Neural cell (in vitro differentiated cells): Measurements from ENCODE around the gene RELA. TPM values are rescaled to one million over a fixed set of nuclear protein-coding genes. Genes with fewer than 3 reads are reported as not detected.

Experiments
- H2AFZ ChIP-seq: fragments of 200-600, 300-800 bp; sonication (generic), shearing (Covaris generic); 2 replicates; pipeline ENCODE4 v1.6.0; 2014; ENCODE audit warnings: low read depth, mild to moderate bottlenecking, antibody characterized with exemption, low read length, moderate library complexity
- H3F3A ChIP-seq: fragments of 200-600 bp; shearing (Covaris generic); 2 replicates; pipeline ENCODE4 v1.6.1; 2016; ENCODE audit warnings: mild to moderate bottlenecking, moderate library complexity, mixed read lengths, antibody characterized with exemption, low read length; ENCODE audit not compliant: insufficient read depth, poor library complexity, severe bottlenecking
- H3K27ac ChIP-seq: fragments of 200-600, 300-800 bp; sonication (generic), shearing (Covaris generic); 2 replicates; pipeline ENCODE4 v1.5.1; 2014; ENCODE audit warnings: mild to moderate bottlenecking, low read length, moderate library complexity
- H3K27me3 ChIP-seq: fragments of 300-800, 200-600 bp; sonication (generic), shearing (Covaris generic); 2 replicates; pipeline ENCODE4 v1.6.0; 2014; ENCODE audit warnings: mild to moderate bottlenecking, low read depth, low read length, moderate library complexity; ENCODE audit not compliant: insufficient read depth
- H3K36me3 ChIP-seq: fragments of 300-800, 200-600 bp; sonication (generic), shearing (Covaris generic); 2 replicates; pipeline ENCODE4 v1.5.1; 2014; ENCODE audit warnings: mild to moderate bottlenecking, antibody characterized with exemption, low read length, moderate library complexity; ENCODE audit not compliant: insufficient read depth
- H3K4me2 ChIP-seq: fragments of 300-800, 200-600 bp; sonication (generic), shearing (Covaris generic); 2 replicates; pipeline ENCODE4 v1.6.0; 2014; ENCODE audit warnings: mild to moderate bottlenecking, low read length
- H3K4me3 ChIP-seq: fragments of 300-800, 200-600 bp; sonication (generic), shearing (Covaris generic); 2 replicates; pipeline ENCODE4 v1.5.1; 2014; ENCODE audit warnings: mild to moderate bottlenecking, low read length, moderate library complexity
- H3K79me2 ChIP-seq: fragments of 200-600 bp; shearing (Covaris generic); replicated peaks from 2 replicates; pipeline ENCODE4 v1.6.0; 2014; ENCODE audit warnings: mild to moderate bottlenecking, low read length, moderate library complexity; ENCODE audit not compliant: insufficient read depth
- H3K9ac ChIP-seq: fragments of 300-800, 200-600 bp; sonication (generic), shearing (Covaris generic); 2 replicates; pipeline ENCODE4 v1.6.1; 2016; ENCODE audit warnings: mild to moderate bottlenecking, low read length, mixed read lengths
- H3K9me2 ChIP-seq: fragments of 200-600 bp; shearing (Covaris generic); 2 replicates; pipeline ENCODE4 v1.6.1; 2016; ENCODE audit warnings: mild to moderate bottlenecking, low read length, mixed read lengths; ENCODE audit not compliant: insufficient read depth
- H3K9me3 ChIP-seq: fragments of 200-600, 300-800 bp; sonication (generic), shearing (Covaris generic); 2 replicates; pipeline ENCODE4 v1.6.1; 2016; ENCODE audit warnings: mild to moderate bottlenecking, mixed run types, low read length, moderate library complexity, mixed read lengths
- H4K20me1 ChIP-seq: fragments of 200-600 bp; shearing (Covaris generic); 2 replicates; pipeline ENCODE4 v1.6.1; 2016; ENCODE audit warnings: mild to moderate bottlenecking, mixed run types; ENCODE audit not compliant: insufficient read depth
- CTCF ChIP-seq: fragments of 450-650 bp; IDR thresholded peaks from 2 replicates; pipeline ENCODE4 v1.5.1; 2014; ENCODE audit warnings: antibody characterized with exemption, mild to moderate bottlenecking, moderate library complexity; ENCODE audit not compliant: poor library complexity, severe bottlenecking
- EP300 ChIP-seq: fragments of 450-650 bp; conservative IDR thresholded peaks from 2 replicates; pipeline ENCODE4 v1.6.1; 2014; ENCODE audit warnings: antibody characterized with exemption, mild to moderate bottlenecking, moderate library complexity; ENCODE audit not compliant: poor library complexity, severe bottlenecking
- EZH2 ChIP-seq: fragments of 200-600, 300-800 bp; shearing (Covaris generic), sonication (generic); IDR thresholded peaks from 2 replicates; pipeline ENCODE4 v1.6.1; 2014; ENCODE audit warnings: antibody characterized with exemption, low read length, borderline replicate concordance, mild to moderate bottlenecking; ENCODE audit not compliant: insufficient read depth, poor library complexity, severe bottlenecking
- MXI1 ChIP-seq: fragments of 450-650 bp; conservative IDR thresholded peaks from 2 replicates; pipeline ENCODE4 v1.6.1; 2014; ENCODE audit warnings: antibody characterized with exemption, mild to moderate bottlenecking; ENCODE audit not compliant: poor library complexity, severe bottlenecking
- POLR2AphosphoS5 ChIP-seq: IDR thresholded peaks from 2 replicates; pipeline ENCODE4 v1.6.1; 2012
- RAD21 ChIP-seq: fragments of 450-650 bp; conservative IDR thresholded peaks from 2 replicates; pipeline ENCODE4 v1.6.1; 2014; ENCODE audit warnings: antibody characterized with exemption, mild to moderate bottlenecking, moderate library complexity
- REST ChIP-seq: IDR thresholded peaks from 2 replicates; pipeline ENCODE4 v1.6.1; 2012; ENCODE audit warnings: borderline replicate concordance
- SMC3 ChIP-seq: fragments of 450-650 bp; conservative IDR thresholded peaks from 2 replicates; pipeline ENCODE4 v1.6.1; 2014; ENCODE audit warnings: antibody characterized with exemption, mild to moderate bottlenecking, moderate library complexity; ENCODE audit not compliant: poor library complexity
- TAF1 ChIP-seq: IDR thresholded peaks from 2 replicates; pipeline ENCODE4 v1.6.1; 2012; ENCODE audit warnings: low read depth
- polyA plus RNA-seq: library from polyadenylated mRNA; depleted of rRNA; stranded (reverse); fragments of >200 nt; gene quantifications from 2 replicates; pipeline ENCODE4 v1.2.3, GENCODE V29; 2014

RELA gene
- polyA plus RNA-seq, 1 donor from 2014 or later, result 19.3 TPM

GRCh38 chr11:65646958-65647701 lies 15.6 kb downstream of the RELA start:
- H2AFZ ChIP-seq, result no peak overlapping the region

More at GRCh38 chr11:65646958-65647701, 15.6 kb downstream of the RELA start:
- H4K20me1 ChIP-seq, result no peaks in the 10 kb centered on the region
- peaks cover 14% of the 10 kb centered on the region for H3K27me3 ChIP-seq
- peak overlapping the region; percentile 18 for H3K4me3 ChIP-seq
- no peaks in the 10 kb centered on the region for H3K9me2 ChIP-seq
- no peak overlapping the region for H3K9ac ChIP-seq
- no peaks in the 10 kb centered on the region for H3K9me3 ChIP-seq
- no peaks in the 10 kb centered on the region for H3F3A ChIP-seq
- H3K79me2 ChIP-seq, result no peaks in the 10 kb centered on the region
- TF ChIP-seq EP300 (no peak), POLR2AphosphoS5 (no peak), REST (no peak), EZH2 (no peak), CTCF (no peak), RAD21 (no peak), TAF1 (no peak), SMC3 (no peak), MXI1 (no peak)
- H3K36me3 ChIP-seq, result no peaks in the 10 kb centered on the region
- no peak overlapping the region for H3K4me2 ChIP-seq
- H3K27ac ChIP-seq, result no peak overlapping the region
